A673 (cell line): ENCODE data around the gene SCRT2. TPM values are rescaled to one million over a fixed set of nuclear protein-coding genes. Genes with fewer than 3 reads are reported as not detected.

Source experiments
- BruUV-seq: library from RNA; stranded (reverse); fragments of 400-500 nt; replicated peaks from 2 replicates; lab custom pipeline; 2021; lab: Mats Ljungman, UMichigan
- CTCF ChIA-PET: fragments of 300-600 bp; sonication (Branson Sonifier 250); formaldehyde crosslinking; loops from one replicate; lab custom pipeline; 2022; ENCODE audit warnings: antibody characterized with exemption; lab: Charles Lee
- POLR2A ChIA-PET: fragments of 300-600 bp; sonication (Branson Sonifier 250); formaldehyde crosslinking; loops from one replicate; lab custom pipeline; 2022; ENCODE audit warnings: antibody characterized with exemption; ENCODE audit not compliant: low non-redundant PET; lab: Charles Lee
- DNase-seq: peaks from one replicate; pipeline ENCODE4 v3.0.0-alpha.2; 2015; ENCODE audit warnings: low spot score
- H3K27ac ChIP-seq: fragments of 200-600 bp; sonication (generic); 2 replicates; pipeline ENCODE4 v1.5.1; 2016; ENCODE audit warnings: mixed run types, low read depth, mild to moderate bottlenecking, mixed read lengths, antibody characterized with exemption, low read length; ENCODE audit not compliant: poor library complexity, severe bottlenecking
- H3K27me3 ChIP-seq: fragments of 200-600 bp; sonication (generic); replicated peaks from 2 replicates; pipeline ENCODE4 v1.6.1; 2017; ENCODE audit warnings: mixed run types, low read depth, mild to moderate bottlenecking, mixed read lengths, antibody characterized with exemption, low read length; ENCODE audit not compliant: insufficient read depth, poor library complexity
- H3K36me3 ChIP-seq: fragments of 200-600 bp; sonication (generic); 2 replicates; pipeline ENCODE4 v1.6.1; 2016; ENCODE audit warnings: mixed run types, mild to moderate bottlenecking, mixed read lengths, antibody characterized with exemption, low read length; ENCODE audit not compliant: insufficient read depth, poor library complexity, severe bottlenecking
- H3K4me1 ChIP-seq: fragments of 200-600 bp; sonication (generic); 2 replicates; pipeline ENCODE4 v1.6.1; 2017; ENCODE audit warnings: mixed run types, mild to moderate bottlenecking, mixed read lengths, antibody characterized with exemption, low read length; ENCODE audit not compliant: insufficient read depth, poor library complexity, severe bottlenecking
- H3K4me3 ChIP-seq: fragments of 200-600 bp; sonication (generic); 2 replicates; pipeline ENCODE4 v1.5.1; 2016; ENCODE audit warnings: low read depth, mixed run types, mild to moderate bottlenecking, mixed read lengths, low read length; ENCODE audit not compliant: poor library complexity, severe bottlenecking
- H3K9me3 ChIP-seq: fragments of 200-600 bp; sonication (generic); 2 replicates; pipeline ENCODE4 v1.6.1; 2016; ENCODE audit warnings: mixed run types, low read depth, mild to moderate bottlenecking, mixed read lengths, antibody characterized with exemption, low read length; ENCODE audit not compliant: poor library complexity, severe bottlenecking
- EZH2 ChIP-seq: fragments of 200-600 bp; sonication (generic); IDR thresholded peaks from 2 replicates; pipeline ENCODE4 v1.6.1; 2017; ENCODE audit warnings: borderline replicate concordance, low read depth, mild to moderate bottlenecking, mixed read lengths, antibody characterized with exemption, low read length; ENCODE audit not compliant: poor library complexity, severe bottlenecking
- intact Hi-C: fragments of 100-400 bp; cut with micrococcal nuclease; formaldehyde crosslinking; loops from one replicate; pipeline ENCODE4 v1.10.0; 2022; ENCODE audit not compliant: unreplicated experiment
- total RNA-seq: library from RNA; stranded (reverse); gene quantifications from 2 replicates; pipeline ENCODE4 v1.2.3, GENCODE V29; 2021
- TF ChIP-seq, protein P1 (sequence below): fragments of 300-800, 200-600 bp; sonication (generic); conservative IDR thresholded peaks from 2 replicates; pipeline ENCODE4 v1.5.1; 2017; ENCODE audit warnings: low read depth, mild to moderate bottlenecking, antibody characterized with exemption, low read length, moderate library complexity, mixed read lengths

SCRT2 gene
- total RNA-seq, 1 experiment from 2014 or later = 0.69 TPM

DNA sequence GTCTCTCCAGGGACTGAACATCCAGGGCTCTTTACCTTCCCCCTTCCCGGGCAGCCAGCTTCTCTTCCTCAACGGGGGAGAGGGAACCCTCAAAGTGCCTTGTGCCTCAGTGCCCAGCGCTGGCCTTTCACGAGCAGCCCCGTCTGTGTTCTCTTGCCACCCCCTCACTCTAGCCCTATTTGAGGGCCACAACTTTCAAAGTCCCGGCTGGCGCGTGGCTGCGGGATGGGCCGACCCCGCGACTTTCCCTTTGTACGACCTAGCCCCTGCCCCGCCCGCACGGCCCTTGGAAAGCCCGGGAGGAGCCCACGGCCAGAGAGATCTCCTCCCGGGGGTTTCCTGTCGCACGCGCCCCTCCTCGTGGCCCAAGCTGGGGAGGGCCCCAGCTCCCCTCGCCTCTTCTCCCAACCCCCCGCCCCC is 559 bp downstream of the SCRT2 start:
- peak overlapping the region; percentile 45 for H3K4me3 ChIP-seq
- H3K36me3 ChIP-seq = no peaks in the 10 kb centered on the region
- intact Hi-C loops = no loop called here
- H3K9me3 ChIP-seq = no peaks in the 10 kb centered on the region
- CTCF ChIA-PET = no interaction called here
- peaks cover 57% of the 10 kb centered on the region for H3K27me3 ChIP-seq
- BruUV-seq = no TSS peak
- POLR2A ChIA-PET = no interaction called here
- TF ChIP-seq, protein P1, sequence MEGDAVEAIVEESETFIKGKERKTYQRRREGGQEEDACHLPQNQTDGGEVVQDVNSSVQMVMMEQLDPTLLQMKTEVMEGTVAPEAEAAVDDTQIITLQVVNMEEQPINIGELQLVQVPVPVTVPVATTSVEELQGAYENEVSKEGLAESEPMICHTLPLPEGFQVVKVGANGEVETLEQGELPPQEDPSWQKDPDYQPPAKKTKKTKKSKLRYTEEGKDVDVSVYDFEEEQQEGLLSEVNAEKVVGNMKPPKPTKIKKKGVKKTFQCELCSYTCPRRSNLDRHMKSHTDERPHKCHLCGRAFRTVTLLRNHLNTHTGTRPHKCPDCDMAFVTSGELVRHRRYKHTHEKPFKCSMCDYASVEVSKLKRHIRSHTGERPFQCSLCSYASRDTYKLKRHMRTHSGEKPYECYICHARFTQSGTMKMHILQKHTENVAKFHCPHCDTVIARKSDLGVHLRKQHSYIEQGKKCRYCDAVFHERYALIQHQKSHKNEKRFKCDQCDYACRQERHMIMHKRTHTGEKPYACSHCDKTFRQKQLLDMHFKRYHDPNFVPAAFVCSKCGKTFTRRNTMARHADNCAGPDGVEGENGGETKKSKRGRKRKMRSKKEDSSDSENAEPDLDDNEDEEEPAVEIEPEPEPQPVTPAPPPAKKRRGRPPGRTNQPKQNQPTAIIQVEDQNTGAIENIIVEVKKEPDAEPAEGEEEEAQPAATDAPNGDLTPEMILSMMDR = no peak
- no peak for DNase-seq
- H3K27ac ChIP-seq = no peak overlapping the region
- peaks cover 12% of the 10 kb centered on the region for H3K4me1 ChIP-seq

- Histone ChIP-seq H3K9me3 (no peaks in the 10 kb centered on the region), H3K27me3 (peaks cover 49% of the 10 kb centered on the region), H3K4me3 (no peak overlapping the region), H3K27ac (no peak overlapping the region), H3K36me3 (no peaks in the 10 kb centered on the region), H3K4me1 (peaks cover 12% of the 10 kb centered on the region)
- POLR2A ChIA-PET = interaction anchor here (0.6 kb wide), 1 partner anchor 293 kb away, joined by 10 read pairs; the partner anchor contains the start of gene TRIB3
- intact Hi-C loops = no loop called here
- CTCF ChIA-PET = interaction anchor here (0.6 kb wide), 1 partner anchor 19 kb away, joined by 3 read pairs; no protein-coding TSS in a partner anchor
- TF ChIP-seq, protein P1 = no peak
- TF ChIP-seq EZH2 = no peak
- BruUV-seq = no TSS peak
- no peak for DNase-seq
Observed at GRCh38 chr20:673603-674001, 2.0 kb downstream of the SCRT2 start.

DNA sequence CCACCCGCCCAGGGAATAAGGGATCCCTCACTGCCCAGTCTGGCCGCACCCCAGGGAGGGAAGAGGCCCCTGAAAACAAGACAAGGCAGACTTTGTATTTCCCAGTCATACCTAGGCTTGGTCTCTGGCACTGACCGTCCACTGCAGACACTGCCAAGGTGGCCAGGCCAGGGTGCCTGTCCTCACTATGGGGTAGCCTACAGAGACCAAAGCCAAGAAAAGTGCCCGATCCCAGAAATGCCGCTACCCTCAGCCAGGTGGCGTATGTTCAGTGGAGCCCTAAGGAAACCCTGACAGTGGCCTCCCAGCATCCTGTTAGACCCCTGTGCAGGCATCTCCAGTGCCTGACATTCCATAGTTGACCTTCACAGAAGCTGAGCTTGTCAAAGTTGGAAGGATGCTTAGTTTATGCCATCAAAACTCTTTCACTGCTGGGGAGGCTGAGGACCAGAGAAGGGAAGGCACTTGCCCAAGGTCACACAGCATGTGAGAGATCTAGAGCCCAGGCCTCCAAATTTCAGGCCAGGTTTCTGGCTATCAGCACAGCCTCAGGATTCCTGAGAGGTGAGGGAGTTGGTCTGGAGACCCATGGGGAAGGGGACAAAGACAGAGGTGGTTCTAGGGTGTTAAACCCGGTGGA is 2.5 kb downstream of the SCRT2 start:
- no peak overlapping the region for H3K4me3 ChIP-seq
- no peak overlapping the region for H3K27ac ChIP-seq
- BruUV-seq = no TSS peak
- no peaks in the 10 kb centered on the region for H3K9me3 ChIP-seq
- TF ChIP-seq, protein P1 = peak; percentile 44; the same call in 1 of the 2 replicates
- no peak for TF ChIP-seq EZH2
- H3K27me3 ChIP-seq = peaks cover 49% of the 10 kb centered on the region
- CTCF ChIA-PET = no interaction called here
- no peak for DNase-seq
- POLR2A ChIA-PET = interaction anchor here (0.6 kb wide), 1 partner anchor 293 kb away, joined by 10 read pairs; the partner anchor contains the start of gene TRIB3
- intact Hi-C loops = no loop called here
- H3K4me1 ChIP-seq = peaks cover 12% of the 10 kb centered on the region
- H3K36me3 ChIP-seq = no peaks in the 10 kb centered on the region
